Neural cell (in vitro differentiated cells): ENCODE data around the gene PGAM4. TPM values are rescaled to one million over a fixed set of nuclear protein-coding genes. Genes with fewer than 3 reads are reported as not detected.
"Not testable (repeated sequence)": the region's sequence is repeated elsewhere in the genome, so short reads cannot be mapped to it uniquely, and the experiment has no call there.

Experiments used
- H2AFZ ChIP-seq: fragments of 200-600, 300-800 bp; sonication (generic), shearing (Covaris generic); 2 replicates; pipeline ENCODE4 v1.6.0; 2014; ENCODE audit warnings: low read depth, mild to moderate bottlenecking, antibody characterized with exemption, low read length, moderate library complexity
- H3F3A ChIP-seq: fragments of 200-600 bp; shearing (Covaris generic); 2 replicates; pipeline ENCODE4 v1.6.1; 2016; ENCODE audit warnings: mild to moderate bottlenecking, moderate library complexity, mixed read lengths, antibody characterized with exemption, low read length; ENCODE audit not compliant: insufficient read depth, poor library complexity, severe bottlenecking
- H3K27ac ChIP-seq: fragments of 200-600, 300-800 bp; sonication (generic), shearing (Covaris generic); 2 replicates; pipeline ENCODE4 v1.5.1; 2014; ENCODE audit warnings: mild to moderate bottlenecking, low read length, moderate library complexity
- H3K27me3 ChIP-seq: fragments of 300-800, 200-600 bp; sonication (generic), shearing (Covaris generic); 2 replicates; pipeline ENCODE4 v1.6.0; 2014; ENCODE audit warnings: mild to moderate bottlenecking, low read depth, low read length, moderate library complexity; ENCODE audit not compliant: insufficient read depth
- H3K36me3 ChIP-seq: fragments of 300-800, 200-600 bp; sonication (generic), shearing (Covaris generic); 2 replicates; pipeline ENCODE4 v1.5.1; 2014; ENCODE audit warnings: mild to moderate bottlenecking, antibody characterized with exemption, low read length, moderate library complexity; ENCODE audit not compliant: insufficient read depth
- H3K4me2 ChIP-seq: fragments of 300-800, 200-600 bp; sonication (generic), shearing (Covaris generic); 2 replicates; pipeline ENCODE4 v1.6.0; 2014; ENCODE audit warnings: mild to moderate bottlenecking, low read length
- H3K4me3 ChIP-seq: fragments of 300-800, 200-600 bp; sonication (generic), shearing (Covaris generic); 2 replicates; pipeline ENCODE4 v1.5.1; 2014; ENCODE audit warnings: mild to moderate bottlenecking, low read length, moderate library complexity
- H3K79me2 ChIP-seq: fragments of 200-600 bp; shearing (Covaris generic); replicated peaks from 2 replicates; pipeline ENCODE4 v1.6.0; 2014; ENCODE audit warnings: mild to moderate bottlenecking, low read length, moderate library complexity; ENCODE audit not compliant: insufficient read depth
- H3K9ac ChIP-seq: fragments of 300-800, 200-600 bp; sonication (generic), shearing (Covaris generic); 2 replicates; pipeline ENCODE4 v1.6.1; 2016; ENCODE audit warnings: mild to moderate bottlenecking, low read length, mixed read lengths
- H3K9me2 ChIP-seq: fragments of 200-600 bp; shearing (Covaris generic); 2 replicates; pipeline ENCODE4 v1.6.1; 2016; ENCODE audit warnings: mild to moderate bottlenecking, low read length, mixed read lengths; ENCODE audit not compliant: insufficient read depth
- H3K9me3 ChIP-seq: fragments of 200-600, 300-800 bp; sonication (generic), shearing (Covaris generic); 2 replicates; pipeline ENCODE4 v1.6.1; 2016; ENCODE audit warnings: mild to moderate bottlenecking, mixed run types, low read length, moderate library complexity, mixed read lengths
- H4K20me1 ChIP-seq: fragments of 200-600 bp; shearing (Covaris generic); 2 replicates; pipeline ENCODE4 v1.6.1; 2016; ENCODE audit warnings: mild to moderate bottlenecking, mixed run types; ENCODE audit not compliant: insufficient read depth
- EP300 ChIP-seq: fragments of 450-650 bp; conservative IDR thresholded peaks from 2 replicates; pipeline ENCODE4 v1.6.1; 2014; ENCODE audit warnings: antibody characterized with exemption, mild to moderate bottlenecking, moderate library complexity; ENCODE audit not compliant: poor library complexity, severe bottlenecking
- EZH2 ChIP-seq: fragments of 200-600, 300-800 bp; shearing (Covaris generic), sonication (generic); IDR thresholded peaks from 2 replicates; pipeline ENCODE4 v1.6.1; 2014; ENCODE audit warnings: antibody characterized with exemption, low read length, borderline replicate concordance, mild to moderate bottlenecking; ENCODE audit not compliant: insufficient read depth, poor library complexity, severe bottlenecking
- MXI1 ChIP-seq: fragments of 450-650 bp; conservative IDR thresholded peaks from 2 replicates; pipeline ENCODE4 v1.6.1; 2014; ENCODE audit warnings: antibody characterized with exemption, mild to moderate bottlenecking; ENCODE audit not compliant: poor library complexity, severe bottlenecking
- POLR2AphosphoS5 ChIP-seq: IDR thresholded peaks from 2 replicates; pipeline ENCODE4 v1.6.1; 2012
- RAD21 ChIP-seq: fragments of 450-650 bp; conservative IDR thresholded peaks from 2 replicates; pipeline ENCODE4 v1.6.1; 2014; ENCODE audit warnings: antibody characterized with exemption, mild to moderate bottlenecking, moderate library complexity
- REST ChIP-seq: IDR thresholded peaks from 2 replicates; pipeline ENCODE4 v1.6.1; 2012; ENCODE audit warnings: borderline replicate concordance
- SMC3 ChIP-seq: fragments of 450-650 bp; conservative IDR thresholded peaks from 2 replicates; pipeline ENCODE4 v1.6.1; 2014; ENCODE audit warnings: antibody characterized with exemption, mild to moderate bottlenecking, moderate library complexity; ENCODE audit not compliant: poor library complexity
- TAF1 ChIP-seq: IDR thresholded peaks from 2 replicates; pipeline ENCODE4 v1.6.1; 2012; ENCODE audit warnings: low read depth
- polyA plus RNA-seq: library from polyadenylated mRNA; depleted of rRNA; stranded (reverse); fragments of >200 nt; gene quantifications from 2 replicates; pipeline ENCODE4 v1.2.3, GENCODE V29; 2014
- TF ChIP-seq, protein P1 (sequence below): fragments of 450-650 bp; IDR thresholded peaks from 2 replicates; pipeline ENCODE4 v1.5.1; 2014; ENCODE audit warnings: antibody characterized with exemption, mild to moderate bottlenecking, moderate library complexity; ENCODE audit not compliant: poor library complexity, severe bottlenecking

PGAM4 gene
- polyA plus RNA-seq, 1 donor from 2014 or later, result not detected

GRCh38 chrX:77922787-77923186 is 46.7 kb downstream of the PGAM4 start:
- Histone ChIP-seq H3K9me3 (no peaks in the 10 kb centered on the region), H3K79me2 (no peaks in the 10 kb centered on the region), H3K27ac (no peak overlapping the region), H2AFZ (no peak overlapping the region), H3K9ac (no peak overlapping the region), H3K4me2 (no peak overlapping the region), H3F3A (no peaks in the 10 kb centered on the region), H3K36me3 (no peaks in the 10 kb centered on the region), H3K27me3 (no peaks in the 10 kb centered on the region), H3K9me2 (no peaks in the 10 kb centered on the region), H3K4me3 (no peak overlapping the region), H4K20me1 (no peaks in the 10 kb centered on the region)
- TF ChIP-seq EZH2 (no peak), TAF1 (no peak), MXI1 (no peak), RAD21 (no peak), SMC3 (no peak), POLR2AphosphoS5 (no peak), EP300 (no peak), REST (no peak)
- TF ChIP-seq, protein P1, sequence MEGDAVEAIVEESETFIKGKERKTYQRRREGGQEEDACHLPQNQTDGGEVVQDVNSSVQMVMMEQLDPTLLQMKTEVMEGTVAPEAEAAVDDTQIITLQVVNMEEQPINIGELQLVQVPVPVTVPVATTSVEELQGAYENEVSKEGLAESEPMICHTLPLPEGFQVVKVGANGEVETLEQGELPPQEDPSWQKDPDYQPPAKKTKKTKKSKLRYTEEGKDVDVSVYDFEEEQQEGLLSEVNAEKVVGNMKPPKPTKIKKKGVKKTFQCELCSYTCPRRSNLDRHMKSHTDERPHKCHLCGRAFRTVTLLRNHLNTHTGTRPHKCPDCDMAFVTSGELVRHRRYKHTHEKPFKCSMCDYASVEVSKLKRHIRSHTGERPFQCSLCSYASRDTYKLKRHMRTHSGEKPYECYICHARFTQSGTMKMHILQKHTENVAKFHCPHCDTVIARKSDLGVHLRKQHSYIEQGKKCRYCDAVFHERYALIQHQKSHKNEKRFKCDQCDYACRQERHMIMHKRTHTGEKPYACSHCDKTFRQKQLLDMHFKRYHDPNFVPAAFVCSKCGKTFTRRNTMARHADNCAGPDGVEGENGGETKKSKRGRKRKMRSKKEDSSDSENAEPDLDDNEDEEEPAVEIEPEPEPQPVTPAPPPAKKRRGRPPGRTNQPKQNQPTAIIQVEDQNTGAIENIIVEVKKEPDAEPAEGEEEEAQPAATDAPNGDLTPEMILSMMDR, result no peak

- H3K9me2 ChIP-seq, H2AFZ ChIP-seq, H3K9ac ChIP-seq, H3K27ac ChIP-seq, H3K36me3 ChIP-seq, H3F3A ChIP-seq, H3K27me3 ChIP-seq, H3K4me2 ChIP-seq, H4K20me1 ChIP-seq, H3K9me3 ChIP-seq, H3K4me3 ChIP-seq, H3K79me2 ChIP-seq: not testable (repeated sequence)
Observed at GRCh38 chrX:77919370-77919769, 50.1 kb downstream of the PGAM4 start.

DNA sequence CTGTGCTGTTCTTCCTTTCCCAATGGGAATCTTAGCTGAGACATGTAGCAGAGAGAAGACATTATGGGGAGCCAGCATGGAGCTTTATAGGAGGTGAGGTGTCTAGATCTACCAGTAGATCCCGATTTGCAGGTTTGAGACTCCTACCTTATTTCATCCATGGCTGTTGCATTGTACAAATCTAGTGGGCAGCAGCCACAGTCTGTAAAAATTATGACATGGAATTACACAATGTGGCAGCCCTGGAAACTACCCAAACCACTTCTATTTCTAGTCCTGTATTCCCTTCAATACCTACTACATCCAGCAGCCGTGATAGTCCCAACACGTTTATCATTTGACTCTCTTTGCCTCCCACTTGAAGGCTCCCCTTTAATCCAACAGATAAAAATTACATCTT is 50.9 kb downstream of the PGAM4 start:
- no peaks in the 10 kb centered on the region for H3K9me3 ChIP-seq
- H3K27ac ChIP-seq, result no peak overlapping the region
- peaks cover 1% of the 10 kb centered on the region for H3K79me2 ChIP-seq

More for the DNA sequence above, 50.9 kb downstream of the PGAM4 start:
- TF ChIP-seq RAD21, result no peak
- no peak for TF ChIP-seq MXI1
- TF ChIP-seq, protein P1, result no peak
- TF ChIP-seq EZH2, result no peak
- no peak for TF ChIP-seq EP300
- TF ChIP-seq REST, result no peak
- no peak for TF ChIP-seq TAF1
- no peak for TF ChIP-seq SMC3
- Histone ChIP-seq H3K4me2 (no peak overlapping the region), H3K9me2 (no peaks in the 10 kb centered on the region), H4K20me1 (no peaks in the 10 kb centered on the region), H2AFZ (no peak overlapping the region), H3F3A (no peaks in the 10 kb centered on the region), H3K9ac (no peak overlapping the region), H3K4me3 (no peak overlapping the region), H3K36me3 (no peaks in the 10 kb centered on the region), H3K27me3 (no peaks in the 10 kb centered on the region)
